HepG2 (cell line): ENCODE measurements around the gene CCDC66. TPM values are rescaled to one million over a fixed set of nuclear protein-coding genes. Genes with fewer than 3 reads are reported as not detected.

Source experiments
- FOXK2 ChIP-seq: fragments of 450-650 bp; IDR thresholded peaks from 2 replicates; pipeline ENCODE4 v1.6.1; 2016
- HIC2 ChIP-seq: sonication (generic); formaldehyde crosslinking; IDR thresholded peaks from 2 replicates; pipeline ENCODE4 v1.9.0; 2022; ENCODE audit warnings: low read depth, missing genetic modification reagents
- KAT8 ChIP-seq: IDR thresholded peaks from 2 replicates; pipeline ENCODE4 v1.6.1; 2016; ENCODE audit warnings: missing genetic modification reagents, missing compliant biosample characterization
- LCORL ChIP-seq, 2 experiments: fragments of 450-650 bp in 1 of 2; sonication (generic) in 1 of 2; formaldehyde crosslinking in 1 of 2; IDR thresholded peaks; 2 replicates each; pipeline versions ENCODE4 v1.5.0 to v1.6.1; 2017 to 2020; ENCODE audit warnings: antibody characterized with exemption in 1 of 2, missing genetic modification reagents in 1 of 2
- SRSF4 ChIP-seq: fragments of 200-400 bp; formaldehyde crosslinking; IDR thresholded peaks from one replicate; pipeline ENCODE4 v1.6.1; 2018; ENCODE audit warnings: mild to moderate bottlenecking, low read depth, low read length, moderate library complexity; ENCODE audit not compliant: poor library complexity, severe bottlenecking
- TFDP2 ChIP-seq: sonication (generic); formaldehyde crosslinking; IDR thresholded peaks from 2 replicates; pipeline ENCODE4 v1.4.0; 2020; ENCODE audit warnings: missing genetic modification reagents
- THRA ChIP-seq: sonication (generic); formaldehyde crosslinking; IDR thresholded peaks from 2 replicates; pipeline ENCODE4 v1.4.0; 2020; ENCODE audit warnings: missing genetic modification reagents, borderline replicate concordance
- THYN1 ChIP-seq: sonication (generic); formaldehyde crosslinking; IDR thresholded peaks from 2 replicates; pipeline ENCODE4 v1.8.1; 2023; ENCODE audit warnings: low read depth, mild to moderate bottlenecking, moderate library complexity, missing genetic modification reagents, borderline replicate concordance
- TMF1 ChIP-seq: sonication (generic); formaldehyde crosslinking; IDR thresholded peaks from 2 replicates; pipeline ENCODE4 v1.8.1; 2022; ENCODE audit warnings: low read depth, missing genetic modification reagents
- ZBTB3 ChIP-seq: sonication (generic); formaldehyde crosslinking; IDR thresholded peaks from 2 replicates; pipeline ENCODE4 v1.4.0; 2020; ENCODE audit warnings: low read depth, mild to moderate bottlenecking, moderate library complexity, missing genetic modification reagents, borderline replicate concordance
- ZFP36 ChIP-seq: fragments of 150-350 bp; IDR thresholded peaks from 2 replicates; pipeline ENCODE4 v1.6.1; 2018; ENCODE audit warnings: borderline replicate concordance, low read length, low read depth; ENCODE audit not compliant: partially characterized antibody
- ZNF17 ChIP-seq: sonication (generic); formaldehyde crosslinking; IDR thresholded peaks from 2 replicates; pipeline ENCODE4 v1.5.0; 2020; ENCODE audit warnings: mild to moderate bottlenecking, missing genetic modification reagents
- ZNF232 ChIP-seq: sonication (generic); formaldehyde crosslinking; IDR thresholded peaks from 2 replicates; pipeline ENCODE4 v1.4.0; 2020; ENCODE audit warnings: missing genetic modification reagents, borderline replicate concordance
- ZNF276 ChIP-seq: sonication (generic); formaldehyde crosslinking; IDR thresholded peaks from 2 replicates; pipeline ENCODE4 v1.4.0; 2020; ENCODE audit warnings: mild to moderate bottlenecking, low read depth, missing genetic modification reagents
- ZNF44 ChIP-seq: sonication (generic); formaldehyde crosslinking; IDR thresholded peaks from 2 replicates; pipeline ENCODE4 v1.5.1; 2020; ENCODE audit warnings: mild to moderate bottlenecking, missing genetic modification reagents
- ZNF597 ChIP-seq: sonication (generic); formaldehyde crosslinking; IDR thresholded peaks from 2 replicates; pipeline ENCODE4 v1.5.0; 2020; ENCODE audit warnings: missing genetic modification reagents
- ZNF607 ChIP-seq: sonication (generic); formaldehyde crosslinking; IDR thresholded peaks from 2 replicates; pipeline ENCODE4 v1.5.1; 2020; ENCODE audit warnings: missing genetic modification reagents, mild to moderate bottlenecking, borderline replicate concordance
- ZNF775 ChIP-seq: sonication (generic); formaldehyde crosslinking; IDR thresholded peaks from 2 replicates; pipeline ENCODE4 v1.4.0; 2020; ENCODE audit warnings: missing genetic modification reagents, mild to moderate bottlenecking, moderate library complexity, borderline replicate concordance
- ZSCAN21 ChIP-seq: sonication (generic); formaldehyde crosslinking; IDR thresholded peaks from 2 replicates; pipeline ENCODE4 v1.8.0; 2022; ENCODE audit warnings: mild to moderate bottlenecking, missing genetic modification reagents, moderate library complexity, borderline replicate concordance
- polyA plus RNA-seq, 8 experiments: library from polyadenylated mRNA; depleted of rRNA in 3 of 8; stranded (reverse) in 7 of 8; unstranded in 1 of 8; fragments of >200 nt; fragmentation: Illumina TruSeq in 4 of 8; extraction: Trizol in 4 of 8; gene quantifications; 2 replicates each; pipeline versions ENCODE4 v1.2.1 to v1.2.3, GENCODE V29; 2011 to 2016; ENCODE audit warnings: low read depth in 4 of 8, missing spikeins in 1 of 8, mixed read lengths in 1 of 8; ENCODE audit not compliant: insufficient read depth in 1 of 8
- total RNA-seq, 5 experiments: library from RNA; depleted of rRNA; stranded (reverse); fragments of >200 nt; fragmentation: Illumina TruSeq; extraction: Trizol; gene quantifications; 2 replicates each; pipeline ENCODE4 v1.2.3, GENCODE V29; 2016; ENCODE audit warnings: low read depth in 1 of 5

CCDC66 gene
- total and polyA plus RNA-seq, 2 of the 13 experiments (the other 11 are each of a cell fraction or from before 2014, with no cell fraction given) = 8.4 to 19.9 TPM

- TF ChIP-seq ZNF775 = no peak
- TF ChIP-seq ZNF276 (CRISPR knock-in tag) = peak; percentile 87; the same call in 1 of the 2 replicates
- no peak for TF ChIP-seq THYN1 (CRISPR knock-in tag)
- TF ChIP-seq ZFP36 = no peak
- no peak for TF ChIP-seq SRSF4
- TF ChIP-seq ZNF44 (CRISPR knock-in tag) = no peak
- no peak for TF ChIP-seq ZNF597 (CRISPR knock-in tag)
- TF ChIP-seq ZSCAN21 (CRISPR knock-in tag) = peak; percentile 83; the same call in 1 of the 2 replicates
- peak; percentile 66 for TF ChIP-seq THRA (CRISPR knock-in tag)
- no peak for TF ChIP-seq TMF1 (CRISPR knock-in tag)
- no peak for TF ChIP-seq LCORL (IDR thresholded peaks at IDR 0.05)
- no peak for TF ChIP-seq LCORL (CRISPR knock-in tag; IDR thresholded peaks at IDR 0.05)
- TF ChIP-seq KAT8 (CRISPR knock-in tag) = peak; percentile 79; the same call in 1 of the 2 replicates
- TF ChIP-seq ZBTB3 (CRISPR knock-in tag) = no peak
- TF ChIP-seq HIC2 = no peak
- no peak; the same call in 1 of the 2 replicates for TF ChIP-seq ZNF607 (CRISPR knock-in tag)
- TF ChIP-seq ZNF232 (CRISPR knock-in tag) = peak; percentile 78; the same call in 1 of the 2 replicates
- peak; percentile 85 for TF ChIP-seq FOXK2
- peak; percentile 94 for TF ChIP-seq TFDP2 (CRISPR knock-in tag)
- TF ChIP-seq ZNF17 (CRISPR knock-in tag) = no peak
Observed at GRCh38 chr3:56556908-56557830, at the start of gene CCDC66 (continued).
